Lower lobe of right lung (tissue), 2 donors: ENCODE data around the gene ACTN1. TPM values are rescaled to one million over a fixed set of nuclear protein-coding genes. Genes with fewer than 3 reads are reported as not detected.
A peak's percentile ranks its signal among the peaks of the same experiment; 100 is the strongest.

Experiments
- ATAC-seq, 2 donors: fragments of 200-7000 bp; cut with Tn5 transposase; one replicate each; pipeline ENCODE4 v1.9.1; 2020 to 2022; ENCODE audit warnings: mild to moderate bottlenecking in 2 of 2, moderate library complexity in 2 of 2
- DNase-seq: peaks from one replicate; pipeline ENCODE4 v3.0.0-alpha.2; 2020
- H3K27ac ChIP-seq: fragments of 200-600 bp; one replicate; pipeline ENCODE4 v1.8.0; 2022
- H3K27me3 ChIP-seq: fragments of 200-600 bp; one replicate; pipeline ENCODE4 v1.8.0; 2022; ENCODE audit warnings: low read depth
- H3K36me3 ChIP-seq: fragments of 200-600 bp; one replicate; pipeline ENCODE4 v1.8.0; 2022; ENCODE audit warnings: mild to moderate bottlenecking
- H3K4me1 ChIP-seq: fragments of 200-600 bp; one replicate; pipeline ENCODE4 v1.8.0; 2022
- H3K4me3 ChIP-seq: fragments of 200-600 bp; one replicate; pipeline ENCODE4 v1.8.0; 2022; ENCODE audit warnings: mild to moderate bottlenecking
- H3K9me3 ChIP-seq: fragments of 200-600 bp; one replicate; pipeline ENCODE4 v1.8.0; 2022
- intact Hi-C: fragments of 100-400 bp; cut with DNase I; formaldehyde crosslinking; loops from one replicate; pipeline ENCODE4 v1.11.0; 2022
- total RNA-seq: library from RNA; stranded (reverse); fragmentation: NEBNext Ultra II Directional; extraction: Animal tissue kit (Norgen Biotek cat#: 25700); gene quantifications from one replicate; pipeline ENCODE4 v1.2.1, GENCODE V29; 2021
- TF ChIP-seq, protein P1 (sequence below): fragments of 200-600 bp; IDR thresholded peaks from one replicate; pipeline ENCODE4 v1.8.0; 2022; ENCODE audit warnings: antibody characterized with exemption, mild to moderate bottlenecking
- donor health status: DM: no; HTN: yes; CAD: no; lungs with severe emphysema.

ACTN1 gene
- total RNA-seq, 1 donor from 2014 or later, result 124 TPM

DNA sequence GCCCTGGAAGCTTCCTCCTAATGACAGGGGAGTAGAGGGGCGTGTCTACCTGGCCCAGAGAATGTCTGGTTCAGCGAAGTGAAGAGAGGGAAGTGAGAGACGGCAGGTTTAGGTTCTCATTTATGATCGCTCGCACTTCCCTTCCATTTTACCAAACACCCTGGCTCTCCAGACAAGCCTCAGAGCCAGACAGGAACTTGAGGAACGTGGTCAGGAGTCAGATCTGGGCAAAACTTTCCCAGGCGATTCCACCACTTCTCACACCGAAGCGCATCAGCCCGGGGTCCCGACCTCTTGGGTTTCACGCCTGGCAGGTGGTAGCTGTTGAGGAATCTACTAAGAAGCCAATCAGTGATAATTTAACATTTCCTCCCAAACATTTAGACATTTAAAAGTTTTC, 21.3 kb downstream of the ACTN1 start:
- intact Hi-C loops, result no loop called here
- DNase-seq (no peak), ATAC-seq (no peak)
- Histone ChIP-seq H3K36me3 (no peaks in the 10 kb centered on the region), H3K4me3 (no peak overlapping the region), H3K4me1 (peaks cover 81% of the 10 kb centered on the region), H3K9me3 (no peaks in the 10 kb centered on the region), H3K27ac (peak overlapping the region; percentile 33), H3K27me3 (no peaks in the 10 kb centered on the region)
- TF ChIP-seq, protein P1, sequence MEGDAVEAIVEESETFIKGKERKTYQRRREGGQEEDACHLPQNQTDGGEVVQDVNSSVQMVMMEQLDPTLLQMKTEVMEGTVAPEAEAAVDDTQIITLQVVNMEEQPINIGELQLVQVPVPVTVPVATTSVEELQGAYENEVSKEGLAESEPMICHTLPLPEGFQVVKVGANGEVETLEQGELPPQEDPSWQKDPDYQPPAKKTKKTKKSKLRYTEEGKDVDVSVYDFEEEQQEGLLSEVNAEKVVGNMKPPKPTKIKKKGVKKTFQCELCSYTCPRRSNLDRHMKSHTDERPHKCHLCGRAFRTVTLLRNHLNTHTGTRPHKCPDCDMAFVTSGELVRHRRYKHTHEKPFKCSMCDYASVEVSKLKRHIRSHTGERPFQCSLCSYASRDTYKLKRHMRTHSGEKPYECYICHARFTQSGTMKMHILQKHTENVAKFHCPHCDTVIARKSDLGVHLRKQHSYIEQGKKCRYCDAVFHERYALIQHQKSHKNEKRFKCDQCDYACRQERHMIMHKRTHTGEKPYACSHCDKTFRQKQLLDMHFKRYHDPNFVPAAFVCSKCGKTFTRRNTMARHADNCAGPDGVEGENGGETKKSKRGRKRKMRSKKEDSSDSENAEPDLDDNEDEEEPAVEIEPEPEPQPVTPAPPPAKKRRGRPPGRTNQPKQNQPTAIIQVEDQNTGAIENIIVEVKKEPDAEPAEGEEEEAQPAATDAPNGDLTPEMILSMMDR, result no peak

- H3K9me3 ChIP-seq, result no peaks in the 10 kb centered on the region
- DNase-seq, result no peak
- no peaks in the 10 kb centered on the region for H3K36me3 ChIP-seq
- intact Hi-C loops, result no loop called here
- H3K27me3 ChIP-seq, result no peaks in the 10 kb centered on the region
- H3K4me1 ChIP-seq, result peaks cover 87% of the 10 kb centered on the region
- H3K27ac ChIP-seq, result no peak overlapping the region
- ATAC-seq, result no peak
- TF ChIP-seq, protein P1, result no peak
- H3K4me3 ChIP-seq, result no peak overlapping the region
These were observed 22.4 kb downstream of the ACTN1 start for GRCh38 chr14:68956724-68957123.

DNA sequence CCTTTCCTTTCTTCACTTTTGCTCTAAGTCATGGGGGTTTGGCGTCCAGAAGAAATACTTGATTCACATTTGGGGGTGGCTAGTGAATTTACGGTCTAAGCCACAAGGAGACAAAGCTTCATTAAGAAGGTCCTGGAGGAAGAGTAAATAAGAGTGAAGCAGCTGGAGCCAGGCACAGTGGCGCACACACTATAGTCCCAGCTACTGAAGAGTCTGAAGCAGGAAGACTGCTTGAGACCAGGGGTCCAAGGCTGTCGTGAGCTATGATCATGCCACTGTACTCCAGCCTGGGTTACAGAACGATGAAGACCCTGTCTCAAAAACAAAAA, 23.3 kb downstream of the ACTN1 start:
- H3K4me1 ChIP-seq, result peaks cover 92% of the 10 kb centered on the region
- no peak for ATAC-seq
- DNase-seq, result no peak
- H3K9me3 ChIP-seq, result no peaks in the 10 kb centered on the region
- H3K27me3 ChIP-seq, result no peaks in the 10 kb centered on the region
- intact Hi-C loops, result no loop called here
- TF ChIP-seq, protein P1, result no peak
- no peak overlapping the region for H3K27ac ChIP-seq
- H3K4me3 ChIP-seq, result no peak overlapping the region
- no peaks in the 10 kb centered on the region for H3K36me3 ChIP-seq

GRCh38 chr14:68955164-68955850, 23.8 kb downstream of the ACTN1 start:
- DNase-seq (no peak), ATAC-seq (no peak)
- H3K9me3 ChIP-seq, result no peaks in the 10 kb centered on the region
- H3K27ac ChIP-seq, result no peak overlapping the region
- TF ChIP-seq, protein P1, result no peak
- peaks cover 96% of the 10 kb centered on the region for H3K4me1 ChIP-seq
- no peaks in the 10 kb centered on the region for H3K36me3 ChIP-seq
- no peak overlapping the region for H3K4me3 ChIP-seq
- no peaks in the 10 kb centered on the region for H3K27me3 ChIP-seq
- intact Hi-C loops, result no loop called here

GRCh38 chr14:68953196-68953555, 25.9 kb downstream of the ACTN1 start:
- peaks cover 96% of the 10 kb centered on the region for H3K4me1 ChIP-seq
- DNase-seq (no peak), ATAC-seq (no peak)
- intact Hi-C loops, result no loop called here
- H3K36me3 ChIP-seq, result no peaks in the 10 kb centered on the region
- TF ChIP-seq, protein P1, result no peak
- no peaks in the 10 kb centered on the region for H3K27me3 ChIP-seq
- H3K9me3 ChIP-seq, result no peaks in the 10 kb centered on the region
- H3K27ac ChIP-seq, result peak overlapping the region; percentile 60
- H3K4me3 ChIP-seq, result no peak overlapping the region
